HepG2 (cell line): ENCODE results near the gene MOAP1. TPM values are rescaled to one million over a fixed set of nuclear protein-coding genes. Genes with fewer than 3 reads are reported as not detected.

Experiments
- ATAC-seq: fragments of 200-7000 bp; cut with Tn5 transposase; 3 replicates; pipeline ENCODE4 v1.9.1; 2020; ENCODE audit warnings: mild to moderate bottlenecking, moderate library complexity
- BruUV-seq: library from RNA; stranded (reverse); fragments of 400-500 nt; replicated peaks from 2 replicates; lab custom pipeline; 2021; lab: Mats Ljungman, UMichigan
- CTCF ChIA-PET: fragments of 300-600 bp; formaldehyde crosslinking; extraction: SDS; loops from one replicate; lab custom pipeline; 2021; ENCODE audit warnings: low total read pairs, inconsistent platforms, low intra/inter-chr PET ratio; lab: Yijun Ruan, JAX
- POLR2A ChIA-PET: fragments of 350-600 bp; sonication (Branson Sonifier 250); formaldehyde crosslinking; loops from one replicate; lab custom pipeline; 2020; ENCODE audit warnings: antibody characterized with exemption, inconsistent platforms; lab: Yijun Ruan, JAX
- DNase-seq: peaks from one replicate; pipeline ENCODE4 v3.0.0-alpha.2; 2015; ENCODE audit warnings: low spot score
- FAIRE-seq: peaks from 3 replicates; lab custom pipeline; 2011; peaks lifted over from hg19 to GRCh38; lab: Jason Lieb, UNC
- H2AFZ ChIP-seq: one replicate; pipeline ENCODE4 v1.6.1; 2011; ENCODE audit warnings: low read length, inconsistent platforms
- H3K27ac ChIP-seq: fragments of 300-600 bp; 3 replicates; pipeline ENCODE4 v1.8.0; 2011; ENCODE audit warnings: mixed run types, mild to moderate bottlenecking, mixed read lengths, low read length, inconsistent platforms; ENCODE audit not compliant: insufficient read depth; ENCODE audit errors: extremely low read length
- H3K27me3 ChIP-seq, 2 experiments: fragments of 200-600 bp in 1 of 2; 2 replicates in 1 of 2; 3 replicates in 1 of 2; pipeline versions ENCODE4 v1.6.0 to v1.8.0; 2011; ENCODE audit warnings: low read length in 2 of 2, mild to moderate bottlenecking in 2 of 2, moderate library complexity in 2 of 2, inconsistent platforms in 1 of 2; ENCODE audit not compliant: insufficient read depth in 2 of 2, control insufficient read depth in 1 of 2
- H3K36me3 ChIP-seq, 2 experiments: fragments of 200-600 bp in 1 of 2; replicated peaks in 1 of 2; 2 replicates in 1 of 2; 3 replicates in 1 of 2; pipeline versions ENCODE4 v1.5.1 to v1.8.0; 2011; ENCODE audit warnings: low read length in 2 of 2, inconsistent platforms in 1 of 2; ENCODE audit not compliant: insufficient read depth in 2 of 2, control insufficient read depth in 1 of 2
- H3K4me1 ChIP-seq: 2 replicates; pipeline ENCODE4 v1.5.1; 2012; ENCODE audit warnings: low read length, inconsistent platforms; ENCODE audit not compliant: insufficient read depth
- H3K4me2 ChIP-seq: 2 replicates; pipeline ENCODE4 v1.6.0; 2011; ENCODE audit warnings: low read depth, low read length, inconsistent platforms
- H3K4me3 ChIP-seq, 3 experiments: fragments of 200-600 bp in 1 of 3; sonication (generic), shearing (Covaris generic) in 1 of 3; replicated peaks in 1 of 3; 2 replicates each; pipeline ENCODE4 v1.5.1; 2011 to 2016; ENCODE audit warnings: low read length in 3 of 3, inconsistent platforms in 2 of 3, low read depth in 2 of 3, mild to moderate bottlenecking in 2 of 3, control low read depth in 1 of 3, mixed read lengths in 1 of 3; ENCODE audit not compliant: insufficient read depth in 1 of 3
- H3K79me2 ChIP-seq: one replicate; pipeline ENCODE4 v1.6.1; 2011; ENCODE audit warnings: low read length, inconsistent platforms; ENCODE audit not compliant: insufficient read depth
- H3K9ac ChIP-seq: 2 replicates; pipeline ENCODE4 v1.6.0; 2011; ENCODE audit warnings: mild to moderate bottlenecking, low read depth, low read length, inconsistent platforms; ENCODE audit not compliant: insufficient read depth
- H3K9me3 ChIP-seq: 2 replicates; pipeline ENCODE4 v1.5.1; 2012; ENCODE audit warnings: mild to moderate bottlenecking, low read length
- H4K20me1 ChIP-seq: 2 replicates; pipeline ENCODE4 v1.6.0; 2011; ENCODE audit warnings: inconsistent platforms, mild to moderate bottlenecking, low read length, moderate library complexity; ENCODE audit not compliant: insufficient read depth
- CCAR2 ChIP-seq: fragments of 200-400 bp; formaldehyde crosslinking; optimal IDR thresholded peaks from 2 replicates; pipeline ENCODE3; 2018; ENCODE audit warnings: low read depth, mild to moderate bottlenecking, low read length, moderate library complexity
- GFI1 ChIP-seq: sonication (generic); formaldehyde crosslinking; IDR thresholded peaks from 2 replicates; pipeline ENCODE4 v1.5.0; 2020; ENCODE audit warnings: missing genetic modification reagents, mild to moderate bottlenecking, borderline replicate concordance
- HOMEZ ChIP-seq: IDR thresholded peaks from 2 replicates; pipeline ENCODE4 v1.6.1; 2016; ENCODE audit warnings: low read depth
- MED8 ChIP-seq: sonication (generic); formaldehyde crosslinking; IDR thresholded peaks from 2 replicates; pipeline ENCODE4 v1.8.1; 2023; ENCODE audit warnings: mild to moderate bottlenecking, missing genetic modification reagents; ENCODE audit not compliant: insufficient replicate concordance
- MIXL1 ChIP-seq: IDR thresholded peaks from 2 replicates; pipeline ENCODE4 v1.6.1; 2016
- PHF21A ChIP-seq: sonication (generic); formaldehyde crosslinking; IDR thresholded peaks from 2 replicates; pipeline ENCODE4 v1.5.0; 2020; ENCODE audit warnings: mild to moderate bottlenecking, missing genetic modification reagents
- SMARCE1 ChIP-seq: fragments of 450-650 bp; IDR thresholded peaks from 2 replicates; pipeline ENCODE4 v1.6.1; 2017; ENCODE audit warnings: borderline replicate concordance
- SMYD3 ChIP-seq: sonication (generic); formaldehyde crosslinking; IDR thresholded peaks from 2 replicates; pipeline ENCODE4 v1.8.1; 2023; ENCODE audit warnings: mild to moderate bottlenecking, missing genetic modification reagents
- TFAP4 ChIP-seq: sonication (generic); IDR thresholded peaks from 2 replicates; pipeline ENCODE4 v1.6.1; 2016; ENCODE audit warnings: low read depth, borderline replicate concordance
- THAP11 ChIP-seq: IDR thresholded peaks from 2 replicates; pipeline ENCODE4 v1.6.1; 2016; ENCODE audit warnings: missing biosample characterization, missing genetic modification reagents
- TP53 ChIP-seq: sonication (generic); formaldehyde crosslinking; conservative IDR thresholded peaks from 2 replicates; pipeline ENCODE4 v1.4.0; 2020; ENCODE audit warnings: missing genetic modification reagents
- ZKSCAN5 ChIP-seq: sonication (generic); formaldehyde crosslinking; IDR thresholded peaks from 2 replicates; pipeline ENCODE4 v1.5.1; 2020; ENCODE audit warnings: mild to moderate bottlenecking, missing genetic modification reagents
- ZNF274 ChIP-seq: sonication (generic); formaldehyde crosslinking; IDR thresholded peaks from 2 replicates; pipeline ENCODE4 v1.5.1; 2020; ENCODE audit warnings: mild to moderate bottlenecking, missing genetic modification reagents
- ZNF407 ChIP-seq: sonication (generic); formaldehyde crosslinking; IDR thresholded peaks from one replicate; pipeline ENCODE4 v1.5.1; 2020; ENCODE audit warnings: mild to moderate bottlenecking, missing genetic modification reagents; ENCODE audit errors: not compliant biosample characterization
- ZNF510 ChIP-seq: sonication (generic); formaldehyde crosslinking; IDR thresholded peaks from 2 replicates; pipeline ENCODE4 v1.4.0; 2020; ENCODE audit warnings: low read depth, mild to moderate bottlenecking, missing genetic modification reagents
- WGBS: methylation state at CpG from one replicate; pipeline ENCODE4 v1.1.6; 2017; ENCODE audit warnings: low lambda C conversion rate; 5-methylcytosine and 5-hydroxymethylcytosine counted together
- in situ Hi-C: cut with HindIII; loops from 2 replicates; pipeline ENCODE4 v1.10.0; 2017; ENCODE audit warnings: low pct_unique_long_range_greater_than_20kb; ENCODE audit not compliant: extremely low pct_ligation_motif_present
- intact Hi-C: fragments of 100-400 bp; cut with micrococcal nuclease; formaldehyde crosslinking; loops from one replicate; pipeline ENCODE4 v1.10.0; 2022; ENCODE audit not compliant: unreplicated experiment
- polyA plus RNA-seq, 8 experiments: library from polyadenylated mRNA; depleted of rRNA in 3 of 8; stranded (reverse) in 7 of 8; unstranded in 1 of 8; fragments of >200 nt; fragmentation: Illumina TruSeq in 4 of 8; extraction: Trizol in 4 of 8; gene quantifications; 2 replicates each; pipeline versions ENCODE4 v1.2.1 to v1.2.3, GENCODE V29; 2011 to 2016; ENCODE audit warnings: low read depth in 4 of 8, missing spikeins in 1 of 8, mixed read lengths in 1 of 8; ENCODE audit not compliant: insufficient read depth in 1 of 8
- total RNA-seq, 5 experiments: library from RNA; depleted of rRNA; stranded (reverse); fragments of >200 nt; fragmentation: Illumina TruSeq; extraction: Trizol; gene quantifications; 2 replicates each; pipeline ENCODE4 v1.2.3, GENCODE V29; 2016; ENCODE audit warnings: low read depth in 1 of 5

The MOAP1 gene
- total and polyA plus RNA-seq, 2 of the 13 experiments (the other 11 are each of a cell fraction or from before 2014, with no cell fraction given) = 14.6 to 47.0 TPM

GRCh38 chr14:93186466-93186865, 1.8 kb upstream of the MOAP1 start (continued):
- no peak for TF ChIP-seq ZNF510 (CRISPR knock-in tag)
- no peak for TF ChIP-seq TFAP4
- TF ChIP-seq PHF21A = no peak
- TF ChIP-seq MIXL1 = no peak
- TF ChIP-seq HOMEZ = no peak
- no peak for TF ChIP-seq CCAR2
- TF ChIP-seq THAP11 = no peak
- TF ChIP-seq, all 625 proteins: peak for 0

GRCh38 chr14:93185349-93185720, 638 bp upstream of the MOAP1 start:
- POLR2A ChIA-PET = interaction anchor here (0.7 to 1.9 kb wide), 10 partner anchors 8 to 192 kb away, joined by 3 to 26 read pairs (median 4); partner anchors contain the start of genes GON7 and UBR7
- TF ChIP-seq ZNF274 = no peak
- no peak for TF ChIP-seq TP53
- TF ChIP-seq GFI1 (CRISPR knock-in tag) = peak; percentile 90
- no peak for TF ChIP-seq SMYD3
- peak; percentile 11 for TF ChIP-seq MED8 (CRISPR knock-in tag)
- TF ChIP-seq ZNF407 (CRISPR knock-in tag) = no peak
- TF ChIP-seq ZKSCAN5 (CRISPR knock-in tag) = no peak
- no peak for TF ChIP-seq SMARCE1

More at GRCh38 chr14:93185349-93185720, 638 bp upstream of the MOAP1 start:
- H3K79me2 ChIP-seq = peaks cover 28% of the 10 kb centered on the region
- peak overlapping the region; percentile 86 for H3K27ac ChIP-seq
- 0% methylated on average over 10 of the region's 10 CpGs for WGBS
- DNase-seq (no peak), ATAC-seq (no peak), FAIRE-seq (no peak)
- H3K27me3 ChIP-seq = no peaks in the 10 kb centered on the region; a peak in 1 of 5 replicates
- no peaks in the 10 kb centered on the region for H4K20me1 ChIP-seq
- peaks cover 30% of the 10 kb centered on the region for H3K4me1 ChIP-seq
- in situ Hi-C loops = no loop called here
- CTCF ChIA-PET = no interaction called here
- peak overlapping the region; percentile 81 for H3K4me2 ChIP-seq
- H3K4me3 ChIP-seq = peak overlapping the region; percentile 74 to 99 (median 90)
- H3K36me3 ChIP-seq = peaks cover 4 to 24% of the 10 kb centered on the region in 2 experiments; a peak in 3 of 5 replicates
- no peaks in the 10 kb centered on the region for H3K9me3 ChIP-seq
- BruUV-seq = no TSS peak
- H3K9ac ChIP-seq = peak overlapping the region; percentile 83
- intact Hi-C loops = loop anchor here (2.0 kb wide), 1 partner anchor 21 kb away; the partner anchor contains the start of genes GON7 and UBR7
- H2AFZ ChIP-seq = peak overlapping the region; percentile 46
